Neural cell (in vitro differentiated cells): ENCODE data around the gene PCSK7.

Source experiments
- EP300 ChIP-seq: fragments of 450-650 bp; conservative IDR thresholded peaks from 2 replicates; pipeline ENCODE4 v1.6.1; 2014; ENCODE audit warnings: antibody characterized with exemption, mild to moderate bottlenecking, moderate library complexity; ENCODE audit not compliant: poor library complexity, severe bottlenecking
- EZH2 ChIP-seq: fragments of 200-600, 300-800 bp; shearing (Covaris generic), sonication (generic); IDR thresholded peaks from 2 replicates; pipeline ENCODE4 v1.6.1; 2014; ENCODE audit warnings: antibody characterized with exemption, low read length, borderline replicate concordance, mild to moderate bottlenecking; ENCODE audit not compliant: insufficient read depth, poor library complexity, severe bottlenecking
- TF ChIP-seq, protein P1 (sequence below): fragments of 450-650 bp; IDR thresholded peaks from 2 replicates; pipeline ENCODE4 v1.5.1; 2014; ENCODE audit warnings: antibody characterized with exemption, mild to moderate bottlenecking, moderate library complexity; ENCODE audit not compliant: poor library complexity, severe bottlenecking

GRCh38 chr11:117194267-117194666, 37.6 kb downstream of the PCSK7 start:
- TF ChIP-seq, protein P1, sequence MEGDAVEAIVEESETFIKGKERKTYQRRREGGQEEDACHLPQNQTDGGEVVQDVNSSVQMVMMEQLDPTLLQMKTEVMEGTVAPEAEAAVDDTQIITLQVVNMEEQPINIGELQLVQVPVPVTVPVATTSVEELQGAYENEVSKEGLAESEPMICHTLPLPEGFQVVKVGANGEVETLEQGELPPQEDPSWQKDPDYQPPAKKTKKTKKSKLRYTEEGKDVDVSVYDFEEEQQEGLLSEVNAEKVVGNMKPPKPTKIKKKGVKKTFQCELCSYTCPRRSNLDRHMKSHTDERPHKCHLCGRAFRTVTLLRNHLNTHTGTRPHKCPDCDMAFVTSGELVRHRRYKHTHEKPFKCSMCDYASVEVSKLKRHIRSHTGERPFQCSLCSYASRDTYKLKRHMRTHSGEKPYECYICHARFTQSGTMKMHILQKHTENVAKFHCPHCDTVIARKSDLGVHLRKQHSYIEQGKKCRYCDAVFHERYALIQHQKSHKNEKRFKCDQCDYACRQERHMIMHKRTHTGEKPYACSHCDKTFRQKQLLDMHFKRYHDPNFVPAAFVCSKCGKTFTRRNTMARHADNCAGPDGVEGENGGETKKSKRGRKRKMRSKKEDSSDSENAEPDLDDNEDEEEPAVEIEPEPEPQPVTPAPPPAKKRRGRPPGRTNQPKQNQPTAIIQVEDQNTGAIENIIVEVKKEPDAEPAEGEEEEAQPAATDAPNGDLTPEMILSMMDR = no peak
- TF ChIP-seq EZH2 (no peak), EP300 (no peak)
